GM19452 (cell line): ENCODE results near the gene PLEK2.
"Not testable (repeated sequence)": the region's sequence is repeated elsewhere in the genome, so short reads cannot be mapped to it uniquely, and the experiment has no call there.

Experiments used
- ATAC-seq: cut with Tn5 transposase; IDR thresholded peaks from one replicate; pipeline ENCODE4 v1.9.1; 2021; ENCODE audit not compliant: unreplicated experiment

Gene PLEK2, protein sequence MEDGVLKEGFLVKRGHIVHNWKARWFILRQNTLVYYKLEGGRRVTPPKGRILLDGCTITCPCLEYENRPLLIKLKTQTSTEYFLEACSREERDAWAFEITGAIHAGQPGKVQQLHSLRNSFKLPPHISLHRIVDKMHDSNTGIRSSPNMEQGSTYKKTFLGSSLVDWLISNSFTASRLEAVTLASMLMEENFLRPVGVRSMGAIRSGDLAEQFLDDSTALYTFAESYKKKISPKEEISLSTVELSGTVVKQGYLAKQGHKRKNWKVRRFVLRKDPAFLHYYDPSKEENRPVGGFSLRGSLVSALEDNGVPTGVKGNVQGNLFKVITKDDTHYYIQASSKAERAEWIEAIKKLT

GRCh38 chr14:67411820-67412421 lies at the start of gene PLEK2:
PLEK2 (minus strand) TSS chr14:67412165; CDS start chr14:67412059, 106 bp downstream.
- ATAC-seq, result no peak

GRCh38 chr14:67461341-67461985 lies 49.5 kb upstream of the PLEK2 start:
- ATAC-seq, result no peak

GRCh38 chr14:67459336-67459735 lies 47.4 kb upstream of the PLEK2 start:
- no peak for ATAC-seq

- ATAC-seq, result no peak
These were observed 45.8 kb upstream of the PLEK2 start for GRCh38 chr14:67457782-67458181.

DNA sequence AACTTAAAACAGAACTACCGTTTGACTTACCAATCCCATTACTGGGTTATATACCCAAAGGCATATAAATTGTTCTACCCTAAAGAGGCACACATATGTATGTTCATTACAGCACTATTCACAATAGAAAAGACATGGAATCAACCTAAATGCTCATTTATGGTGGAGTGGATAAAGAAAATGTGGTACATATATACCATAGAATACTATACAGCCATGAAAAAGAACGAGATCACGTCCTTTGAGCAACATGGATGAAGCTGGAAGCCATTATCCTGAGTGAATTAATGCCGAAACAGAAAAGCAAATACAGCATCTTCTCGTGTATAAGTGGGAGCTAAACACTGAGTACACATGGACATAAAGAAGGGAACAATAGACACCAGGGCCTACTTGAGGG lies 44.8 kb upstream of the PLEK2 start:
- ATAC-seq, result no peak

DNA sequence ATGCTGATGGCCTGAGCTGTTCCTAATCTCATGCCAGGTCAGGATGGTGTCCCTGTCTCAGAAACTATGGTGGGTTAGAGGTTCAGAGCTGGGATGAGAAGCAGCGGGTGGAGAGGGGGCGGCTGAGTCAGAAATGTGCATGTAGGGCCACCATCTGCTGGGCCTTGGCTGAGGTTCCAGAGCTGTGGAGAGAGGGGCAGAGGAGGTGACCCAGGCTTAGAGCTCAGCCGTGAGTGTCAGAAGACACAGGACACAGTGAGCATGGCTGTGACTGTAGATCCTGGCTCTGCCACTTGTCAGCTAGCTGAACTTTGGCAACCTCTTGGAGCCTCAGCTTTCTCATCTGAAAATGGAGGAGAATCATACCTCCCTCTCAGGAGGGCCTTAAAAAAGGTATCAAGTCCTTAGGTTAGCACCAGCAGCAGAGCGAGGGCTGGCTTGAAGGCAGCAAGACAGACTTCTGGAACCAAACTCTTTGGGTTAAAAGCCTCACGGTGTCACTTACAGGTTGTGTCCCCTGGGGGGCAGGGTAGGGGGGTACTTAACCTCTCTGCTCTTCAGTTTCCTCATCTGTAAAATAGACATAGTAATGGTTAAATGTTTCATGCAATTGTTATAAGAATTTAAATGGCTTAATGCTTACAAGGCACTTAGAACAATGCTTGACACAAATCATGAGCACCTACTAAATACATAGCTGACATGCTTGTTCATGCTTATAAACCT lies 41.8 kb upstream of the PLEK2 start:
- ATAC-seq, result no peak

- ATAC-seq, result not testable (repeated sequence)
These were observed 39.7 kb upstream of the PLEK2 start for GRCh38 chr14:67451667-67452066.

GRCh38 chr14:67449096-67449495 lies 37.1 kb upstream of the PLEK2 start:
- ATAC-seq, result no peak

GRCh38 chr14:67447033-67447381 lies 35.0 kb upstream of the PLEK2 start:
- no peak for ATAC-seq

DNA sequence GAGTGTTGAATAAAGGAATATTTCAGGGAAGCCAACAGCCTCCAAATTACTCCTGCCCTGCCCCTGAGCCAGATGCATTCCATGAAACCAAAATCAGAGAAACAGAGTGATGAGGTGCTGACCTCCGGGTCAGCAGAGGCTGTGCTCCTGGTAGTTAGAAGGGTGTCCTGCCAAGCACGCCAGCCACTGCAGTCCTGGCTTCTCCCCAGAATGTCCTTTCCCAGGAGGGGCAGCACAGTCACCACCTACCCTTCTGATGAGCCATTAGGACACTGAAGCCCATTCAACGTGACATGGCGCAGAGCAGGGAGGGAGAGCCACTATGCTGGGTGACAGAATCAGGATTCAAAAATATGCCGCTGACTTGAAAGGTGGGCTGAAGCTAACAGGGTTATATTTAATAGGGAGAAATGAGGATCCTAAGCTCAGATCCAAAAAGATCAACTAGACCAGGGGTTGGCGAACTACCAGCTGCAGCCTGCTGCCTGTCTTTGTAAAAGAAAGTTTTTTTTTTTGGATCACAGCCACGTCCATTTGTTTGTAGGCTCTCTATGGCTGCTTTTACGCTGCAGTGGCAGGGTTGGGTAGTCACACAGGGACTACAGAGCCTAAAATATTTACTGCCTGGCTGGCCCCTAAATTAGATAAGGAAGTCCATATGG lies 34.5 kb upstream of the PLEK2 start:
- no peak for ATAC-seq

DNA sequence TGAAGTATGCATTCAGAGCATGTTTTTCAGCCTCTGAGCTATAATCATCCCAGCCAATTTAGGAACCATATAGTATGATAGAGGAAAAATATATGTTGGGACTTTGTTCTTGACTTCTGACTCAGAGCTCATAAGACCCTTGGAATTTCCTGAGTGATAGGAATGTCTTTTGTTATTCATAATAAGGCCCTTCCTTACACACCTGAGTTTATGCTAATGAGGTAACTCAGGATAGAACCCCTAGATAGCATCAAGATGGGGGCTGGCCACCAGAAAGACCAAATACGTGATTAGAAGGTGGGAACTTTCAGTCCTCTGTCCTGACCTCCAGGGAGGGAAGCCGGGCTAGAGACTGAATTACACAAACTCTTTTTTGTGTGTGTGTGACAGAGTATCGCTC lies 32.4 kb upstream of the PLEK2 start:
- ATAC-seq, result no peak

DNA sequence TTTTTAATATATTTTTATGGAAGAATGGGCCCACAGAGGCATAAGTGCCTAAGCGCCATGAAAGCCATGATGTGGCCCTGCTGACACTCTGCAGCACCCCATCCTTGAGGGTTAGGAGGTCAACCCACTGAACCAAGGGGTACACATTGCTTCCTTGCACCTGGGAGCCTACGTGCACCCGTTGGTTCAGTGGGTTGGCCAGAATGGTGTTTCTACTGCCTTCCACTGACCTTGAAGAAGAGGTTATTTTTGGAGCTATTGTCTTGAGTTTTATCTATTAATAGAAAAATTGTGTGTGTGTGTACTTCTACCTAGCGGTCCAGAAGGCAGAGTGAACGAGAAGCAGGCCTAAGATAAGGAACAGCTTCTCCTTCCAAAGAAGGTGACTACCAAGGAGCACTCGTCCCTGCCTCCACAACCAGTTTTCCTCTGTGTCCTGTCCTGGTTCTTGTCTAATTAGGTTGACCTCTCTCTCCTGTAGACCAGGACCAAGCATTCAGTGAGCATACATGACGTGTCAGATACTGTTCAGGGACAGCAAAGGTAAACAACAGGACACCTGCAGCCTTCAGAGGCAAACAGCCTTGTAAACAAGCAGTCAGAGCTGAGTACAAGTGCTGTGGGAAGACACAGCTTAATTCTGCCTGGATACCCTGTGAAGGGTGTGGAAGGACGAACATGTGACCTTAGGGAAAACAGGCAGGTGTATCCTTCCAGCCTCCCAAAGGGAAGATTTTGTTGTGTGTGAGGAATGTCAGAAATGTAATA lies 30.4 kb upstream of the PLEK2 start:
- ATAC-seq, result no peak

DNA sequence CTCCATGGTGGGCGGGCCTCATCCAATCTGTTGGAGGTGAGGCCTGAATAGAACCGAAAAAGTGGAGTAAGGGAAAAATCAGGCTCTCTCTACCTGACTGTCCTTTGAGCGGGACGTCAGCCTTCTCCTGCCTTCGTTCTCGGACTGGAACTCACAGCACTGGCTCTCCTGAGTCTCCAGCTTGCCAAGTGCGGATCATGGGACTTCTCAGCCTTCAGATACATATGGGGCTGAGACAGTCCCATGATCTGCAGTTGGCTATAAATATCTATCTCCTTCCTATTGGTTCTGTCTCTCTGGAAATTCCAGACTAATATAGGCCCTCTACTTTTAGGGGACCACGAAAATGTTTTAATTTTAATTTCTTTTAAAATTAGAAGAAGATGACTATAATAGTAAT lies 29.7 kb upstream of the PLEK2 start:
- ATAC-seq, result no peak

DNA sequence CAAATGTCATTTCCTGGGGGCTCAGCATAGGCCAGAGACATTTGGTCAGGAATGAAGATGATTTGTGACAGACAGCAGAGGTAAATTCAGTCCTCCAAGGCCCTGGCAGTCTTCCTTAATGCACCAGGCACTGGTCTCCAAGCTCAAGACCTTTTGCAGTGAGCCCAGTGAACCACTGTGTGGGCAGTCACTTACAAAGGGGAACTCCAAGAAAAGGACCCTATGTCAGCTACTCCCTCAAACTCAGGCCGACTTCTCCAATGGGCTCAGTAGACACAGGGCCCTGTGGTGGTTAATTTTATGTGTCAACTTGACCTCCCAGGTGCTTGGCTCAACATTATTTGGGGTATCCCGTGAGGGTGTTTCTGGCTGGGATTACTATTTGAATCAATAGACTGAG lies 29.3 kb upstream of the PLEK2 start:
- no peak for ATAC-seq

DNA sequence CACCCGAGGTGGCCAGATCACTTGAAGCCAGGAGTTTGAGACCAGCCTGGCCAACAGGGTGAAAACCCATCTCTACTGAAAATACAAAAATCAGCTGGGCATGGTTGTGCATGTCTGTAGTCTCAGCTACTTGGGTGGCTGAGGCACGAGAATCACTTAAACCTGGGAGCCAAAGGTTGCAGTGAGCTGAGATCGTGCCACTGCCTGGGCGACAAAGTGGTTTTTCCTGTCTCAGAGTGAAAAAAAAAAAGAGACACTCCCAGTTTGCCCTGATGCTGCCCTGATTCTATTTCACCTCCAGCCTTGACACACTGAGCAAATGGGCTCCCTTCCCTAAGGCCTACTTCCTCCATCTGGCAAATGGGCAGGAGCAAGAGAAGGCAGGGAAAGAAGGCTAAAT lies 28.5 kb upstream of the PLEK2 start:
- ATAC-seq, result no peak

- ATAC-seq, result no peak
These were observed 27.0 kb upstream of the PLEK2 start for GRCh38 chr14:67438969-67439368.

DNA sequence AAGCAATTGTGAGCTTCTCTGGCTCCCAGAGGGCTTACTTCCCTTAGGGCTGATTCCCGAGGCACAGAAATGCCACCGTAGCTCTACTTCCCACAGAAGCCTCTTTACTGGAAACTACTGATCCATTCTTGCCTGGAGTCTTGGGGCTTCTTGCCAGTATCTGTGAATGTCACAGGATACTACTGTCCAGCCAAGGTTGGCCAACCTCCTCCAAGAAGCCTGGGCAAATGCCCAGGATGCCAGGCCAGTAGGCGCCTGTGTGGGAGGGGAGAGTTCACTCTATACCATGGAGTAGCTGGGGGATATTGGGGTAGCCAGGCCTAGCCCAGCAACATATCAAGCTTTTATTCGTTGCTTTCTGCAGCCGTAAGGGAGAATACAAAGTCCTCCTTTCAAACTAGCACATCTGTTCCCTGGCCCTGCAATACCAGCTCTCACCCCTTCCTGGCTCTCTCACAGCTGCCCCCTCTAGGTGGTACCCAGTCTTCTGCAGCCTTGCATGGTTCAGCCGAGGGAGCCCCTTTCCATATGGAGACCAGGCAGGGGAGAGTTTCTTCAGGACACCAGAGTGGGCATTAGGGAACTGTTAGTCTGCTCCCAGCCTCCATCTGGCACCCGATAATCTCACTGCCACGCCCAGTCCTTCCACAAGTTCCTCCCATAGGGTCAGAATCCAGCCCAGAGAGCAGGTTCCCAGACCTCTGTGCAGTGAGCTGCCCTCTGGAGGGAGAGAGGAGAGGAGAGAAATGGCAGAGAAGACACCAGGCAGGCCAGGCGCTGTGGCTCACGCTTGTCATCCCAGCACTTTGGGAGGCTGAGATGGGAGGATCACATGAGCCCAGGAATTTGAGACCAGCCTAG lies 24.3 kb upstream of the PLEK2 start:
- ATAC-seq, result no peak

GRCh38 chr14:67435603-67436002 lies 23.6 kb upstream of the PLEK2 start:
- no peak for ATAC-seq

- ATAC-seq, result no peak
These were observed 20.1 kb upstream of the PLEK2 start for GRCh38 chr14:67432050-67432564.
